ENCODE measurements around the gene SULT1C4. TPM values are rescaled to one million over a fixed set of nuclear protein-coding genes. Genes with fewer than 3 reads are reported as not detected.

SULT1C4 gene
- total RNA-seq, 1 donor from 2014 or later, result 11.3 TPM

- Mint-ChIP-seq H3K27ac (no peak overlapping the region), H3K27me3 (ENCODE audit: insufficient read depth, low read depth) (peaks cover 2% of the 10 kb centered on the region), H3K4me1 (no peaks in the 10 kb centered on the region), H3K36me3 (no peaks in the 10 kb centered on the region), H3K4me3 (no peak overlapping the region), H3K9me3 (peaks cover 16% of the 10 kb centered on the region)
- Histone ChIP-seq H3K4me2 (no peak overlapping the region), H3K4me3 (no peak overlapping the region), H2AFZ (replicated peaks) (no peak overlapping the region), H3K36me3 (no peaks in the 10 kb centered on the region), H3K9me3 (ENCODE audit: low read depth) (no peaks in the 10 kb centered on the region), H3K27me3 (no peaks in the 10 kb centered on the region), H3K4me1 (no peaks in the 10 kb centered on the region), H3K9ac (no peak overlapping the region), H4K20me1 (ENCODE audit: low read depth) (no peaks in the 10 kb centered on the region), H3K27ac (no peak overlapping the region), H3K79me2 (ENCODE audit: low read depth) (no peaks in the 10 kb centered on the region), H3F3A (ENCODE audit: low read depth) (no peaks in the 10 kb centered on the region)
- TF ChIP-seq EZH2 (IDR thresholded peaks at IDR 0.05), result no peak
- no peak for TF ChIP-seq EZH2phosphoT487 (IDR thresholded peaks at IDR 0.05)
- TF ChIP-seq CTCF (IDR thresholded peaks at IDR 0.05), result no peak
- no peak for DNase-seq (ENCODE audit: low spot score)
Observed at GRCh38 chr2:108436976-108437375, 59.2 kb downstream of the SULT1C4 start.

Small RNAs within 50 kb of the gene (small RNA-seq; reads per million reads assigned to genes)
- not detected for gene SMIM12P1

Other genes with a start within 250 kb of the SULT1C4 start
- not detected in 2 replicates for gene SULT1C3, start 138.0 kb upstream of the SULT1C4 start, total RNA-seq (ENCODE audit: low replicate concordance)
- gene SULT1C2, start 89.1 kb upstream of the SULT1C4 start, total RNA-seq (ENCODE audit: low replicate concordance), result 0.28 and 1.6 TPM in 2 replicates
- gene GCC2, start 71.3 kb downstream of the SULT1C4 start, total RNA-seq (ENCODE audit: low replicate concordance), result 29.1 and 75.9 TPM in 2 replicates
- 19.4 and 30.8 TPM in 2 replicates for gene LIMS1, start 156.5 kb downstream of the SULT1C4 start, total RNA-seq (ENCODE audit: low replicate concordance)